GM10248 (cell line): ENCODE data around the gene NFATC3.
"Not testable (repeated sequence)": the region's sequence is repeated elsewhere in the genome, so short reads cannot be mapped to it uniquely, and the experiment has no call there.

Experiments
- CTCF ChIA-PET: fragments of 300-600 bp; sonication (Branson Sonifier 250); formaldehyde crosslinking; extraction: SDS; loops from one replicate; lab custom pipeline; 2021; ENCODE audit warnings: antibody characterized with exemption; lab: Yijun Ruan, JAX
- POLR2A ChIA-PET: fragments of 350-650 bp; sonication (Branson Sonifier 250); formaldehyde crosslinking; extraction: SDS; loops from one replicate; lab custom pipeline; 2020; ENCODE audit warnings: antibody characterized with exemption; lab: Yijun Ruan, JAX
- DNase-seq: peaks from one replicate; pipeline ENCODE4 v3.0.0; 2012; ENCODE audit errors: extremely low spot score
- TF ChIP-seq, protein P1 (sequence below): IDR thresholded peaks from 2 replicates; pipeline ENCODE4 v1.5.1; 2012; ENCODE audit warnings: mild to moderate bottlenecking, low read depth; ENCODE audit errors: extremely low read depth, missing control alignments, control extremely low read depth

Gene NFATC3

DNA sequence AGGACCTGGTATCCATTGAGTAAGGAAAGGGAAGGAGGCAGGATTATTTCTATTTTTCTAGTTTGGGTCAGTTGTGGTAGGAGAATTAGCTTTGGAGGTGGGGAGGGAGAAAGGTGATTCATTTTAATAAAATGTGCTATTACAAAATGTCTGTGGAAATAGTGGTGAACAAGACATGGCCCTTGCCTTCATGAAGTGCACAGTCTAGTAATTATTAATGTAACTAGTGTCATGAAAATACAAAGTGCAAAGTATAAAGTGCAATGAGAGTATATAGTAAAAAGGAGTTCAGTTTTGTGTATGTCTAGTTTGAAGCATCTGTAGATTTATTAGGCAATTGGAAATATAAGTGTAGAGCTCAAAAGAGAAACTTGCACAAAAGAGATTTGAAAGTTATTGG, 11.9 kb downstream of the NFATC3 start:
- DNase-seq = no peak
- CTCF ChIA-PET = interaction anchor here (1.5 to 5.6 kb wide), 4 partner anchors 9 to 133 kb away, joined by 3 to 24 read pairs (median 4); partner anchors contain the start of gene NFATC3
- POLR2A ChIA-PET = no interaction called here
- TF ChIP-seq, protein P1, sequence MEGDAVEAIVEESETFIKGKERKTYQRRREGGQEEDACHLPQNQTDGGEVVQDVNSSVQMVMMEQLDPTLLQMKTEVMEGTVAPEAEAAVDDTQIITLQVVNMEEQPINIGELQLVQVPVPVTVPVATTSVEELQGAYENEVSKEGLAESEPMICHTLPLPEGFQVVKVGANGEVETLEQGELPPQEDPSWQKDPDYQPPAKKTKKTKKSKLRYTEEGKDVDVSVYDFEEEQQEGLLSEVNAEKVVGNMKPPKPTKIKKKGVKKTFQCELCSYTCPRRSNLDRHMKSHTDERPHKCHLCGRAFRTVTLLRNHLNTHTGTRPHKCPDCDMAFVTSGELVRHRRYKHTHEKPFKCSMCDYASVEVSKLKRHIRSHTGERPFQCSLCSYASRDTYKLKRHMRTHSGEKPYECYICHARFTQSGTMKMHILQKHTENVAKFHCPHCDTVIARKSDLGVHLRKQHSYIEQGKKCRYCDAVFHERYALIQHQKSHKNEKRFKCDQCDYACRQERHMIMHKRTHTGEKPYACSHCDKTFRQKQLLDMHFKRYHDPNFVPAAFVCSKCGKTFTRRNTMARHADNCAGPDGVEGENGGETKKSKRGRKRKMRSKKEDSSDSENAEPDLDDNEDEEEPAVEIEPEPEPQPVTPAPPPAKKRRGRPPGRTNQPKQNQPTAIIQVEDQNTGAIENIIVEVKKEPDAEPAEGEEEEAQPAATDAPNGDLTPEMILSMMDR = no peak

DNA sequence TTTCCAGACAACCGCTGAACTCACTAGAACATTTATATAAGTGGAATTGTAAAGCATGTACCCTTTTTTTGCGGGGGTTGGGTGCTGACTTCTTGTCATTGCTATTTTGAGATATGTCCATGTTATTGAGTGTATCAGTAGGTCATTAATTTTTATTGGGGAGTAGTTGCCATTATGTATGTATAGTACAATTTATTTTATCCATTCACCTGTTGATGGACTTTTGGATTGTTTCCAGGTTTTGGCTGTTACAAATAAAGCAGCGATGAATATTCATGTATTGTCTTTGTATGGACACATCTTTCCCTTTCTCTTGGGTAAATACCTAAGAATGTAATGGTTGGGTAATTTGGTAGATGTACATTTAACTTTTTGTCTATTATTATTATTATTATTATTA, 12.7 kb downstream of the NFATC3 start:
- DNase-seq = no peak
- ChIA-PET CTCF (interaction anchor here (1.5 to 5.6 kb wide), 4 partner anchors 10 to 132 kb away, joined by 3 to 24 read pairs (median 4); partner anchors contain the start of gene NFATC3), POLR2A (no interaction called here)
- TF ChIP-seq, protein P1 = no peak

DNA sequence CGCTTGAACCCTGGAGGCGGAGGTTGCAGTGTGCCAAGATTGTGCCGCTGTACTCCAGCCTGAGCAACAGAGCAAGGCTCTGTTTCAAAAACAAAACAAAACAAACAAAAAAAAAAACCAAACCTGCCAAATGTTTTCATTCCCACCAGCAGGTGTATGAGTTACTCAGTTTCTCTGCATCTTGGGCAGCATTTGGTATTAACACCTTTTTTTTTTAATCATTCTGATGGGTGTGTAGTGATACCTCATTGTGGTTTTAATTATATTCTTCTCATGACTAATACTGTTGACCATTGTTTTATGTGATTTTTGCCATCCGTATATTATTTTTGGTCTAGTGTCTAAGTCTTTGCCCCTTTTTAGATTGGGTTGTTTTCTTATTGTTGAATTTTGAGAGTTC, 15.3 kb downstream of the NFATC3 start:
- no peak for DNase-seq

DNA sequence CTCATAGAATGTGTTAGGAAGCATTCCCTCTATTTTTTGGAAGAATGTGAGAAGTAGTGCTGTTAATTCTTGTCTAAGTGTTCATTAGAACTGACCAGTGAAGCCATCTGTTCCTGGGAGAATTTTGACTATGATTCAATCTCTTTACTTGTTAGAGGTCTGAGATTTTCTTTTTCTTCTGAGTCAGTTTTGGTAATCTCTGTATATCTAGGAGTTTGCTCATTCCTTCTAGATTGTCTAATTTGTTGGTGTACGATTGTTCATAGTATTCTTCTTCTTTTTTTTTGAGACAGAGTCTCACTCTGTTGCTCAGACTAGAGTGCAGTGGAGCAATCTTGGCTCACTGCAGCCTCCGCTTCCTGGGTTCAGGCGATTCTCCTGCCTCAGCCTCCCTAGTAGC, 20.4 kb downstream of the NFATC3 start:
- ChIA-PET POLR2A (no interaction called here), CTCF (no interaction called here)
- TF ChIP-seq, protein P1 = no peak
- DNase-seq = no peak

More for the DNA sequence above, 15.3 kb downstream of the NFATC3 start:
- ChIA-PET CTCF (interaction anchor here (1.0 to 1.3 kb wide), 3 partner anchors 9 to 144 kb away, joined by 3 read pairs; partner anchors contain the start of gene PLA2G15), POLR2A (no interaction called here)
- TF ChIP-seq, protein P1 = no peak

DNA sequence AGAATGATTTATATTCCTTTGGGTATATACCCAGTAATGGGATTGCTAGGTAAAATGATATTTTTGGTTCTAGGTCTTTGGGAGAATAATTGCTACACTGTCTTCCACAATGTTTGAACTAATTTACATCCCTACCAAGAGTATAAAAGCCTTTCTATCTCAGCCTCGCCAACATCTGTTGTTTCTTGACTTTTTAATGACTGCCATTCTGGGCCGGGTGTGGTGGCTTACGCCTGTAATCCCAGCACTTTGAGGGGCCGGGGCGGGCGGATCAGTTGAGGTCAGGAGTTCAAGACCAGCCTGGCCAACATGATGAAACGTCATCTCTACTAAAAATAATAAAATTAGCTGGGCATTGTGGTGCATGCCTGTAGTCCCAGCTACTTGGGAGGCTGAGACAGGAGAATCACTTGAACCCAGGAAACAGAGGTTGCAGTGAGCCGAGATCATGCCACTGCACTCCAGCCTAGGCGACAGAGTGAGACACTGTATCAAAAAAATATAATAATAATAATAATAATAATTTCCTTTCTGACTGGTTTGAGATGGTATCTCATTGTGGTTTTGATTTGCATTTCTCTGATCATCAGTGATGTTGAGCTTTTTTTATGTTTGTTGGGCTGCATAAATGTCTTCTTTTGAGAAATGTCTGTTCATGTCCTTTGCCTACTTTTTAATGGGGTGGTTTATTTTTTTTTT, 22.2 kb downstream of the NFATC3 start:
- ChIA-PET POLR2A (interaction anchor here (0.6 kb wide), 1 partner anchor 1100 kb away, joined by 4 read pairs; no protein-coding TSS in a partner anchor), CTCF (interaction anchor here (1.7 kb wide), 1 partner anchor 13 kb away, joined by 4 read pairs; no protein-coding TSS in a partner anchor)
- not testable (repeated sequence) for DNase-seq

DNA sequence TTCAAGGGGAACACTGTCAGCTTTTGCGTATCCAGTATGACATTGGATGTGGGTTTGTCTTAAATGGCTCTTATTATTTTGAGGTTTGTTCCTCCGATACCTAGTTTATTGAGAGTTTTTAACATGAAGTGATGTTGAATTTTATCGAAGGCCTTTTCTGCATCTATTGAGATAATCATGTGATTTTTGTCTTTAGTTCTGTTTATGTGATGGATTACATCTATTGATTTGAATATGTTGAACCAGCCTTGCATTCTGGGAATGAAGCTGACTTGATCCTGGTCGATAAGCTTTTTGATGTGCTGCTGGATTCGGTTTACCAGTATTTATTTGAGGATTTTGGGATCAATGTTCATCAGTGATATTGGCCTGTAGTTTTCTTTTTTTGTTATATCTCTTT, 24.0 kb downstream of the NFATC3 start:
- DNase-seq, POLR2A ChIA-PET: not testable (repeated sequence)
- CTCF ChIA-PET = interaction anchor here (0.8 to 2.1 kb wide), 6 partner anchors 9 to 121 kb away, joined by 3 to 6 read pairs (median 4); partner anchors contain the start of gene NFATC3

DNA sequence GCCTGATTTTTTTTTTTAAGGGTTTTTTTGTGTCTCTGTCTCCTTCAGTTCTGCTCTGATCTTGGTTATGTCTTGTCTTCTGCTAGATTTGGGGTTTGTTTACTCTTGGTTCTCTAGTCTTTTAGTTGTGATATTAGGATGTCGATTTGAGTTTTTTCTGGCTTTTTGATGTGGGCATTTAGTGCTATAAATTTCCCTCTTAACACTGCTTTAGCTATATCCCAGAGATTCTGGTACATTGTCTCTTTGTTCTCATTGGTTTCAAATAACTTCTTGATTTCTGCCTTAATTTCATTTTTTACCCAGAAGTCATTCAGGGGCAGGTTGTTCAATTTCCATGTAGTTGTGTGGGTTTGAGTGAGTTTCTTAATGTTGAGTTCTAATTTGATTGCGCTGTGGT, 25.4 kb downstream of the NFATC3 start:
- DNase-seq, POLR2A ChIA-PET: not testable (repeated sequence)
- CTCF ChIA-PET = interaction anchor here (2.1 kb wide), 1 partner anchor 26 kb away, joined by 5 read pairs; the partner anchor contains the start of gene NFATC3

DNA sequence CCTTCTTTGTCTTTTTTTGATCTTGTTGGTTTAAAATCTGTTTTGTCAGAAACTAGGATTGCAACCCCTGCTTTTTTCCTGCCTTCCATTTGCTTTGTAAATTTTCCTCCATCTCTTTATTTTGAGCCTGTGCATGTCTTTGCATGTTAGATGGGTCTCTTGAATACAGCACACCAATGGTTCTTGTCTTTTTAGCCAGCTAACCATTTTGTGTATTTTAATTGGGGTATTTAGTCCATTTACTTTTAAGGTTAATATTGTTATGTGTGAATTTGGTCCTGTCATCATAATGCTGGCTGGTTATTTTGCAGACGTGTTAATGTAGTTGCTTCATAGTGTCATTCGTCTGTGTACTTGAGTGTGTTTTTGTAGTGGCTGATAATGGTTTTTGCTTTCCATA, 26.2 kb downstream of the NFATC3 start:
- TF ChIP-seq, protein P1 = no peak
- ChIA-PET POLR2A (no interaction called here), CTCF (interaction anchor here (2.1 kb wide), 1 partner anchor 26 kb away, joined by 5 read pairs; the partner anchor contains the start of gene NFATC3)
- no peak for DNase-seq
